SU-DHL-6 (cell line): ENCODE results near the gene RPL41.

Experiments
- EZH2phosphoT487 ChIP-seq: fragments of 200-600 bp; sonication (generic), shearing (Covaris generic); conservative IDR thresholded peaks from 2 replicates; pipeline ENCODE4 v1.6.1; 2018; ENCODE audit warnings: mild to moderate bottlenecking, antibody characterized with exemption, low read length, moderate library complexity, mixed read lengths
- TF ChIP-seq, protein P1 (sequence below): fragments of 200-600 bp; sonication (generic); IDR thresholded peaks from one replicate; pipeline ENCODE4 v1.5.1; 2017; ENCODE audit warnings: antibody characterized with exemption, mild to moderate bottlenecking, low read length, moderate library complexity; ENCODE audit not compliant: insufficient read depth, poor library complexity, severe bottlenecking

DNA sequence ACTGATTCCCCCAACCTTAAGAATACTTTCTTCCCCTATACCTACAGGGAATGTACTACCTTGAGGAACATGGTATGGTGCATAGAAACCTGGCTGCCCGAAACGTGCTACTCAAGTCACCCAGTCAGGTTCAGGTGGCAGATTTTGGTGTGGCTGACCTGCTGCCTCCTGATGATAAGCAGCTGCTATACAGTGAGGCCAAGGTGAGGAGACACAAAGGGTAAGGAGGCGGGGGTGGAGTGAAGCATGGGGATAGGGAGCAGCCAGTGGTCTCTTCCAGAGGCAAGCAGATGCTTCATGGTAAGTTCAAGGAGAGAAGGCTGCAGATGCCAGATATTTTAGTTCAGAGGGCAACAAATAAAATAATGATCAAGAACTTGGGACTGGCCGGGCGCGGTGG lies 18.7 kb upstream of the RPL41 start:
- TF ChIP-seq, protein P1, sequence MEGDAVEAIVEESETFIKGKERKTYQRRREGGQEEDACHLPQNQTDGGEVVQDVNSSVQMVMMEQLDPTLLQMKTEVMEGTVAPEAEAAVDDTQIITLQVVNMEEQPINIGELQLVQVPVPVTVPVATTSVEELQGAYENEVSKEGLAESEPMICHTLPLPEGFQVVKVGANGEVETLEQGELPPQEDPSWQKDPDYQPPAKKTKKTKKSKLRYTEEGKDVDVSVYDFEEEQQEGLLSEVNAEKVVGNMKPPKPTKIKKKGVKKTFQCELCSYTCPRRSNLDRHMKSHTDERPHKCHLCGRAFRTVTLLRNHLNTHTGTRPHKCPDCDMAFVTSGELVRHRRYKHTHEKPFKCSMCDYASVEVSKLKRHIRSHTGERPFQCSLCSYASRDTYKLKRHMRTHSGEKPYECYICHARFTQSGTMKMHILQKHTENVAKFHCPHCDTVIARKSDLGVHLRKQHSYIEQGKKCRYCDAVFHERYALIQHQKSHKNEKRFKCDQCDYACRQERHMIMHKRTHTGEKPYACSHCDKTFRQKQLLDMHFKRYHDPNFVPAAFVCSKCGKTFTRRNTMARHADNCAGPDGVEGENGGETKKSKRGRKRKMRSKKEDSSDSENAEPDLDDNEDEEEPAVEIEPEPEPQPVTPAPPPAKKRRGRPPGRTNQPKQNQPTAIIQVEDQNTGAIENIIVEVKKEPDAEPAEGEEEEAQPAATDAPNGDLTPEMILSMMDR: no peak
- no peak for TF ChIP-seq EZH2phosphoT487
